Stromal cell of bone marrow (primary cell): Measurements from ENCODE around the gene CCDC137.
A peak's percentile ranks its signal among the peaks of the same experiment; 100 is the strongest.
"Not testable (repeated sequence)": the region's sequence is repeated elsewhere in the genome, so short reads cannot be mapped to it uniquely, and the experiment has no call there.

ENCODE experiments used
- DNase-seq: peaks from one replicate; pipeline ENCODE4 v3.0.0-alpha.2; 2012; ENCODE audit warnings: low read depth

CCDC137 gene

DNA sequence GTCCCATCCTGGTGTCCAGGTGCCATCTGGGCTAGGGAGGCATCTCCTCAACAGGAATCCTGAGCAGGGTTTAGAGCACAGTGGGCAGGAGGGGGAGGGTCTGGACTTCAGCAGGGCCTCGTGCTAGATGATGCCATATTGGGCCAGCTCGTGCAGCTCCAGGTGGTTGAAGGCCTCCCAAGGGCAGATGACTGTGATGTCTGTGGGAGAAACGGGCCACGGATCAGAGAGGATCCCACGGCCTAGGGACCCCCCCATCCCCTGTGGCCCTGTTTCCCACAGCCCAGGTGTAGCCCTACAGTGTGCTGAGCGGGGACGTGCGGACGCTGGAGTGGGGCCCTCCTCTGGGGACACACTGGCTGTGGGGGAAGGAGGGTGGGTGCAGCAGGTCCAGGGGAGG is 15.6 kb upstream of the CCDC137 start:
- DNase-seq = no peak

DNA sequence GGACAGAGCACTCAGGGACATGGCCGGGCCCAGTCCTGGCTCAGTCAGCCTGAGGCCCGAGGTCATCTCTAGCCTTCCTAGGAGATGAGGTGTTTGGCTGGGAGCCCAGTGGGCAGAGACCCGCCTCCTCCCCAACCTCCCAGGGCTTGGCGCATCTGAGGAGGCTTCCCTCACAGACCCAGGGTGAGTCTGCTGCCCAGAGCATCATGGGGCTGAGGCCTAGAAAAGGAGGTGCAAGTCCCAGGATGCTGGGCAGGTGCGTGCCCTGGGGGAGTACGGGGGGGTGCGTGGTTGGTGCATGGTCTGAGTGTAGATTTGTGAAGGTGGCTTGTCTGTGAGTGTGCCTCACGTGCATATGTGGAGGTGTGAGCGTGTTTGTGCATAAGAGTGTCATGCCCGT is 14.8 kb upstream of the CCDC137 start:
- peak; percentile 62 for DNase-seq

DNA sequence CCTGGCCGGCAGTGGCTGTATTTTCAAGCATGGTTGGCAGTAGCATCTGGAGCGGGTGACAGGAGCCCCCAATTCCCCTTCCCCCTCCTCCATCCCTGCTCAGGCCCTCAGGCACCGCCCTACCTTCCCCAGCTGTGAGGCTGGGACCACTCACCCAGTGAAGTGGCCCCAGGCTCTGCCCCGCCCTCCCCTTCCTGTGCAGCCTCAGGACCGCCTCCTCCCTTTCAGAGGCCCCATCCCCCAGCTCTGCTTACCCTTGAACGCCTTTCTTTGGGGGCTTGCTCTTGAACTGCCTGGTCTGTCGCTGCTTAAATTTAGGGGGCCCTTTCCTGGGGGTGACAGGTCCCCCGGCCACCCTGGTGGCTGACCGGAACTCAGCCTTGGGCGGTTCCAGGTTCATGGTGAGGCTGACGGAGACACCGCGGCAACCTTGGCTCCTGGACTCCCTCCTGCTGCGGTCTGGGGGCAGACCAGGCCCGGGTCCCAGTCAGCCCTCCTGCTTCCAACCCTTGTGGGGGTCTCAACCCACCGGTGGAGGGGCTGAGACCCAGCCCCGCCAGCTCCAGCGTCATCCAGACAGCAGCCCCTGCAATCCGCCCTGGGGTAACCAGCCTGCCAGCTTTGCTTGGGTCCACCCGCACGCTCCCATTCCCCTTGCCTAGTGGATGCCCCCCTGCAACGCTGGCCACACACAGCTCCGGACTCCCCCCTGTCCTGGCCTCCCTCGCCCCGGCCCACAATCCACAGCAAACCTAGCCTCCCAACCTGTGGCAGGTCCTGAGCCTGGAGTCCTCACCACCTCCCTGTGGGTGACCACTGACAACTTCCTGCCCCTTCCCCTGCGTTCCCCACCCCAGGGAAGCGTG is 13.4 kb upstream of the CCDC137 start:
- DNase-seq = no peak

DNA sequence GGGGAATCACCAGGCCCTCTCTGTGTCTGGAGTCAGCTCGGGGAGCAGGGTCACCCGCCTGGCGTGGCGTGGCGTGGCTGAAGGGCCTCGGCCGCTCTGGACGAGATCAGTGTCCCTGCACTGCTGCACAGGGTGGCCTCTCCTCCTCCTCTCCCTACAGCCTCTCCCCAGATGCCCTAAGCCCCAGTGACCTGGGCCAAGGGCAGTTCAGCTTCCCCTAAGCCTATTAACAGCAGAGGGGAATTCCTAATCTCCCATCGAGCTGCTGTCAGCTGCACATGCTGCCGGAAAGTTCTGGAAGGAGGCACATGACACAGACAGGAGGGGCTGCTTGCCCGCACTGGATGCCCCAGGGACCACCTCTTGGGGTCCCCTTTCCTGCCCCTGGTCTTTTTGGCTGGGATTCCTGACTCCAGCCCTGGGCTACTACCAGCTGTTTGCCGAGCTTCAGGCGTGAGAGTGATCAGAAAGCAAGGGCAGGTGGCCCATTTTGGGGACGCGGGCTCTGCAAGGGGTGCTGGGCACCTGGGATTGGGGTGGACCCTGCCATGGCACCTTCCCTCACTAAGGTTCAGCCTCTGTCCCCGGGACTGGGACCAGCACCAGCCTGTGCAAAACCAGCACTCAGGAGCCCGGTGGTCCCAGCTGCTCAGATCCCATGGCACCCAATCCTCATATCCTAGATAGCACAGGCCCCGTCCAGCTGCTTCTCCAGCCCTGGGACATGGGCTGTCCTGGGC is 11.0 kb upstream of the CCDC137 start:
- DNase-seq = no peak

DNA sequence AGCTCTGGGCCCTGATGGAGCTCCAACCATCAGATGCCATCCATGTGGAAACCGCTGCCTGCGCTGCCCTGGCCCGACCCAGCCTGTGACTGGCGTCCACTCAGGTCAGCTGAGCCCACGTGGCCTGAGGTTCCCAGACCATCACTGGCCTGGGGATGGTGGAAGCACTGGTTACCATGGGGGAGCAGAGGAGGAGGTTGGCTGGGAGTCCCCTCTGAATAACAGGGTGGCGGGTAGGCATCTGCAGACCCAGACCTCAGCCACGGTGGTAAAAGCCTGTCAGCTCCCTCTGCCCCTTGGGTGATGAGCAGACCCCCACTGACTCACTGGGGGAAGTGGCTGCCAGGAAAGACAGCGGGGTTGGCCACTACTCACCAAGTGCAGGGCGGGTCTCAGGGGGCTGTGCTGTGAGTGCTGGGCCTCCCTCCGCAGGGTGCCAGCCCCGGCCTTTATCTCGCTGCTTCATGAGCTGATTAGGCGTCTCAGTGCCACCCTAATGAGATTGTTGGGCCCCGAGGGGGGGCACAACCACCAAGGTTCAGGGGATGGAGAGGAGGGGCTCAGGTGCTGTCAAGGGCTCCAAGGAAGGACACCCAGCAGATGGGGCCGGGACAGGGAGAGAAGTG is 10.3 kb upstream of the CCDC137 start, which contains the start of gene PDE6G:
TSS of gene PDE6G (minus strand) at position 425 of the 626 bp plus-strand sequence. CDS start 3,237 bp downstream, outside the sequence.
- no peak for DNase-seq

DNA sequence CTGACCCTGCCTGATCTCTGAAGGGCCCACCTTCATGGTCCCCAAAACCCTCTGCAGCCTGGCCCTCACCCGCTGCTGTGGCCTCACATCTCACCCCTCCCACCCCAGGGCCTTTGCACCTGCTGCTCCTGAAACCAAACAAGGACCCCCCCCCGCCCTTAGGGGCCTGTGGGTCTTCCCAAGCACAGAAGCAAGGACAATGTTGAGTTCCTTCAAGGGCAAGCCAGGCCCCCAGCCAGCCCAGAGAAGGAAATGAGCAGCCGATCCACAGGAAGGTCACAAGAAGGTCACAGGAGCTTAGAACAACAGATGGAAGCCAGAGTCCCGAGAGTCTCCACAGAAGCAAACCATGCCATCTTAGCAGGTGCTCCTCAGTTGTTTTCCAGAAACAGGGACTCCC is 9.7 kb upstream of the CCDC137 start:
- DNase-seq = no peak

DNA sequence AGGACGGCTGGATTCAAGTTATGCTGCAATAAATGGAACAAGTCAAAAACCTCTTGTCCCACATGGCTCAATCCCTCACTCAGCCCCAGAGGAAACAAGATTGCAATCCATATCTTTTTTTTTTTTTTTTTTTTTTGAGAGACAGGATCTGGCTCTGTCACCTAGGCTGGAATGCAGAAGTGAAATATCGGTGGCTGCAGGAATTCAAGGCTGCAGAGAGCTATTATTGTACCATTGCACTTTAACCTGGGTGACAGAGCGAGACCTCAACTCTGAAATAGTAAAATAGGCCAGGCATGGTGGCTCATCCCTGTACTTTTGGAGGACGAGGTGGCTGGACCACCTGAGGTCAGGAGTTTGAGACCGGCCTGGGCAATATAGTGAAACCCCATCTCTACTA is 7.5 kb upstream of the CCDC137 start:
- DNase-seq = no peak

DNA sequence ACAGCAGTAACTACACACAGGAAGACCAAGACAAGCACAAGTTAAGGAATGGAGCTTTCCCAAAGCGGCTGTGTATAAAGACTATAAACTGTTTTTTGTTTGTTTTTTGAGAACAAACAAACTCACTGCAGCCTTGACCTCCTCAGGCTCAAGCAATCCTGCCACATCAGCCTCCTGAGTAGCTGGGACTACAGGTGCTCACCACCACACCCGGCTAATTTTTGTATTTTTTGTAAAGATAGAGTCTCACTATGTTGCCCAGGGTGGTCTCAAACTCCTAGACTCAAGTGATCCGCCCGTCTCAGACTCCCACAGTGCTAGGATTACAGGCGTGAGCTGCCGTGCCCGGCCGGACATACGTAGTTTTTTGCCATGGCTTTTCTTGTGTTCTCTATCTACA is 6.1 kb upstream of the CCDC137 start:
- DNase-seq = no peak

DNA sequence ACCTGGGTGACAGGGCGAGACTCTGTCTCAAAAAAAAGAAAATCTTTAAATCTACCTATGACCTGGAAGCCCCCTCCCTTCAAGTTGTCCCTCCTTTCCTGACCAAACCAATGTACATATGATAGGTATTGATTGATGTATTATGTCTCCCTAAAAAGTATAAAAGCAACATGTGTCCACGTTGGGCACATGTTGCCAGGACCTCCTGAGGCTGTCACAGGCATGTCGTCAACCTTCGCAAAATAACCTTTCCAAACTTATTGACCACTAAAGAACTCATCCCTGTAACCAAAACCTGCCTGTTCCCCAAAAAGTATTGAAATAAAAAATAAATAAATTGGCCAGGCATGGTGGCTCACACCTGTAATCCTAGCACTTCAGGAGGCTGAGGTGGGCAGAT is 4.5 kb upstream of the CCDC137 start:
- no peak for DNase-seq

DNA sequence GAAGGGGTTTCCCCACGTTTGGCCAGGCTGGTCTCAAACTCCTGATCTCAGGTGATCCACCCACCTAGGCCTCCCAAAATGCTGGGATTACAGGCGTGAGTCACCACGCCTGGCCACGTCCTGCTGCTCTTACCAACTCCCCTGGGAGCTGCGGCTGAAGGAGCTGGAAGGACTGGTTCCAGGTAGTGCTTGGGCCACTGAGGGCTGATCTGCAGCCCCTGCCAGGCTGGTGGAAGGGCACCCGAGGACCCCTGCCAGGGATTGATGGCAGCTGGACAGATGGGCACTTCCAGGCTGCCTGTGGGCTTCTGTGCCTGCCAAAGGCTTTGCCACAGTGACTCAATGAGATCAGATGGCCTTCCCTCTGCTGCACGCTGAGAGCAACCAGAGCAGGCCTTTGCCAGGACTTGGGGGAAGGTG is 2.5 kb upstream of the CCDC137 start:
- no peak for DNase-seq

DNA sequence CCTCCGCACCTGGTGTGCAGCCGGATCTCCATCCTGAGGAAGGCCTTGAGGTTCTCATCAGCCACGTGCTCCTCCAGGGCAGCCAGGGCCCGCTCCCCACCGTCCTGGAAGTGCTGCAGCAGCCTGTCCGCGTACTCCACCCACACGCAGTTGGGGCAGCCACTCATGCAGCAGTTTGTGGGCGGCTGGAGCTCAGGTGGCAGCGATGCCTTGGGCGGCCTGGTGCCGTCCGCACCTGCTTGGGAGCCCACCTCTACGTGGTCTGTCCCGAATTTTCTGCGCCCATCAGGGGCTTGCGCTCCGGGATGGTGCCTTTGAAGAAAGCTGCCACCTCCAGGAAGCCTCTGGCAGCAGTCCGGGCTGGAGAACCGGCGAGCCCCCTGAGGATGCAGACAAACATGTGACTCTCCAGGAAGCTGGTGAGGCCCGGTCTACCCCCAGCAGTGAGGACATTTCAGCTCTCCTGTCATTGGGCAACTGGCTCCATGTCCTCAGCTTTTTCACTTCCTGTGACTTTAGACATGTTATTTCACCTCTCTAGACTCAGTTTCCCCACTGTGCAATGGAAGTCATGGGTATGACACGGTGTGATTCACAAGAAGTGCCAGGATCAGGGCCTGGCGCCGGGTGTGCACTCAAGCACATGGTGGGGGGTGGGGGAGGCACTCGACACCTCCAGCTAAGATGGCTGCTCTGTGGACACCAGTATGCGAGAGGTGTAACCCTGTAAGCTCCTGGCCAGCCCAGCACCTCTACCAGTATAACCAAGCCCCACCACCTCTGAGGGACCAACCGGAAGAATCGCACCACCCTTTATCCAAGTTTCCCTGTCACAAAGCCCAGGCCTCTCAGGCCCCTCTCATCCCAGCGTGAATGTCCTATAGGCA is 1.1 kb upstream of the CCDC137 start:
- DNase-seq = no peak

DNA sequence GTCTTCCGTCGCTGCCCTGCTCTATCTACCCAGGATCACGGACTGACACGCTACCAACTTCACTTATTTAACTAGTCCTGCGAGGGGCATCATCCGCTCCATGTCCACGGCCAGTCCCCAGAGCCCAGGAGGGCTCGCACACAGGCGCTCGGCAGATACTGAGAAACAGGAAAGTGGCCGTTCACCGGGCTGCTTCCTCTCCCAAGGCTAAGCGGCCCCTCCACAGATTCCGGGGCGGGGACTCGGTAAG is 520 bp upstream of the CCDC137 start:
- no peak for DNase-seq

DNA sequence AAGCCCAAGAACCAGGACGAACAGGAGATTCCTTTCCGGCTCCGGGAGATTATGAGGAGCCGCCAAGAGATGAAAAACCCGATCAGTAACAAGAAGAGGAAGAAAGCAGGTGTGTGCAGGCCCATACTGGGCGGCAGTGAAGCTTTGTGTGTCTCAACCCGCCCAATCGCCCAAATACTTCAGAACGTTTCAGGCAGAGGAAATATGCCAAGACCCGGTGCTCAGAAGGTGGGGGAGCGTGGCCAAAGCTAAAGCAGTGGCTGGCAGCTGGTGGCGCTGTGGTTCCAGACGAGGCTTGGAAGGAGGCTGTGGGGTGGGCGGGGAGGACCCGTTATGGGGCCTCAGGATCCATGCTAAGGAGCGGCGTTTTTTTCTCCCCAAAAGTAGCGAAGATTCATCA is 1.2 kb downstream of the CCDC137 start:
- DNase-seq = no peak

DNA sequence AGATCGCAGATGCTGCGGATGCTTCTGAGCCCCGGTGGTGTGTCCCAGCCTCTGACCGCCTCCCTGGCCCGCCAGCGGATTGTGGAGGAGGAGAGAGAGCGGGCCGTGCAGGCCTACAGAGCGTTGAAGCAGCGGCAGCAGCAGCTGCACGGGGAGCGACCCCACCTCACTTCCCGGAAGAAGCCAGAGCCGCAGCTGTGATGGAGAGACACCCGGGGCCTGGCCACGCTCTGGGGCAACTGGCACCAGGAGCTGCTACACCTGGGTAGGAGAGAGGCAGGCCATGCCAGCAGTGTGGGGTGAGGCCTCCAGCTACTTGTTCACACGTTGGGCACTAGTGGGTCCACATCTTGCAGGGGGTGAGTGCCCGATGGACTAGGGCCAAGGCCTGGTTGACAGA is 6.0 kb downstream of the CCDC137 start:
- no peak for DNase-seq

DNA sequence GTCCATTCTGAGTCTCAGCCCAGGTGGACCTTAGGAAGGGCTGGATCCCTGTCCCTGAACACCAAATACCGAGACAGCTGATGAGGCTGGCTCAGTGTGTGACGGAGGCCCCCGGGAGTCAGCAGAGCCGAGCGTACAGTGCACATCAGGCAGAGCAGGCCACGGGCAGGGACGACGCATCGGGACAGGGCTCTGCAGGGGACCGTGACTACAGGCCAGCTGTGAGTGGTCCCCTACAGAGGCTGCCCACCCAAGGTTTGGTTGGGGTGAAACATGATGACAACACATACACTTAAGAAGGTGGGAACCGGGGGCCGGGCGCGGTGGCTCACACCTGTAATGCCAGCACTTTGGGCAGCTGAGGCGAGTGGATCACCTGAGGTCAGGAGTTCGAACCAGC is 6.4 kb downstream of the CCDC137 start:
- no peak for DNase-seq

DNA sequence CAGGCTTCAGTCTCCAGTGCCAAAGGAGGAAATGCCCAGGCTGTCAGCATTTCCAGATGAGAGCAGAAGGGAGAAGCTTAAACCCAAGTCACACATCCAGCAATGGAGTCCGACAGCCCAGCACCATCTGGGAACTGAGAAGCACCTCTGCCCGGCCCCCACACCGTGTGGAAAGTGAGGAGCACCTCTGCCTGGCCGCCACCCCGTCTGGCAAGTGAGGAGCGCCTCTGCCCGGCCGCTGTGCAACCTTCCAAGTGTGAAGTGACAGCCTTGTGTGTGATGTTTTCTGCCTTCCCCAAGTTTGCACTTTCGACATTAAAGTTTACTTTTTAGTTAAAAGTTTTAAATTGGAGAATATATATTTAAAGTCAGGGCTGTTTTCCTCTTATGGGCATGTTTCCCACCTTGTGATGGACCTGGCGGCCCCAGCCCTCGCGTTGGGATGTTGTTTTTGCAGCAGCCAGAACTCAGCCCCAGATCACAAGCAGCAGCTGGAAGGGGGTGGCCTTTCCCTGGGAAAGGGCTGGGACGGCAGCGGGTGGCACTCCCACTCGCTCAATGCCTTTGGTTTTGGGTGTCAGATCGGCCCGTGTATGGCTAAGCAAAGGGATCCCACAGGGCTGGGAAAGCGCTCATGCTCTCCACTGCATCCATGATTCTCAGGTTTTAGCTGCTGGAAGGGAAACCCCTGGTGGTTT is 7.2 kb downstream of the CCDC137 start:
- no peak for DNase-seq

DNA sequence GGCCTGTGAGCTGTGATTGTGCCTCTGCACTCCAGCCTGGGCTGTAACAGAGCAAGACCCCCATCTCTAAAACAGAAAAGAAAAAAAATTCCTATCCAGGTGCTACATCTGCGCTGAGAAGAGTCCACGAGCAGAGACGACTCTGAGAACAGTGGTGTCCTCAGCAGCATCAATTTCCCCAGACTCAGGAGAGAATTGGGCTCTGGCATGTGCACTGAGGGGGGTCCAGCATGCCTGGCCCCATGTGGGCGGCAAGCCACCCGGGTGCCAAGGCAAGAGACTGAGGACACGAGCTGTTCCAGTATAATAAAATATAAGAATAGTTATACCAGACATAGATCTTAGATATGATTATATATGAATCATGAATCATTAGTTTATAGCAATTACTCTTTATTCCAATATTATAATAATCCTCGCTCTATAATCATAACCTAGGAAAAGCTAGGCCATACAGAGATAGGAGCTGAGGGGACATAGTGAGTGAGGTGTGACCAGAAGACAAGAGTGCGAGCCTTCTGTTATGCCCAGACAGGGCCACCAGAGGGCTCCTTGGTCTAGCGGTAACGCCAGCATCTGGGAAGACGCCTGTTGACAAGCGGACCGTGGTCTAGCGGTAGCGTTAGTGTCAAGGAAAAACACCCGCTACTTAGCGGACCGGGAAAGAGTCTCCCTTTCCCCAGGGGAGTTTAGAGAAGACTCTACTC is 9.1 kb downstream of the CCDC137 start:
- not testable (repeated sequence) for DNase-seq

DNA sequence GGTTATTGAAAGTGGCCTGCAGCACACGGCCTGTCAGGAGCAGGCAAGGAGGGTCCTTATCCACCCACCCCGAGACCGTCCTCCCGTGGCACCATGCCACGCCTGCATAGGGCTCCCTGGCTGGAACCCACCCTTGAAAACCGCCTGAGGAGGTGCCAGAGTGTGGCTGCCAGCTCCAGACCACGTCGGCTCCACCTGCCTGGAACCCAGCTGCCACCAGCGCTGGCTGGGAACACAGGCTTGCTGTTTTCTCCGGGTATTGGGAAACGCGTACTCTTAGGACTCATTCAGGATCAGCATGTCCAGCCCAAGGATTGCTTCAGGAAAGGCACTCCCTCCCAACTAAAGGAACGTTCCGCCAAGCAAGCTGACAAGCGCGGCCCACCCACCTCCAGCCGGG is 10.4 kb downstream of the CCDC137 start:
- DNase-seq = no peak

DNA sequence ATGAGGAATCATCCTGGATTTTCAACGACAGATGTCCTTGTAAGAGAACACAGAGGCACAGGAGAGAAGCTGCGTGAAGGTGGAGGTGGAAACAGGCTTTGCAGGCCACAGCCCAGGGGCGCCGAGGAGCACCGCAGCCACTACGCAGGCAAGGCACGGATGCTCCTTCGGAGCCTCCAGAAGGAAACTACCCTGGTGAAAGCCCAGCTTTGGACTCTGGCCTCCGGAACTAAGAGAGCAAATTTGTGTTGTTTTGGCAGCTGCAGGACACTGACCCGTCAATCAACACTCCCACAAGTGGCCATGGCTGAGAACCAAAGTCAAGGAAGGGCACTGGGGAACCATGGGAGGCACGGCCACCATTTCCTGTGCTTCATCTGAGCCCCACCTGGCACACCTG is 13.6 kb downstream of the CCDC137 start:
- DNase-seq = no peak

DNA sequence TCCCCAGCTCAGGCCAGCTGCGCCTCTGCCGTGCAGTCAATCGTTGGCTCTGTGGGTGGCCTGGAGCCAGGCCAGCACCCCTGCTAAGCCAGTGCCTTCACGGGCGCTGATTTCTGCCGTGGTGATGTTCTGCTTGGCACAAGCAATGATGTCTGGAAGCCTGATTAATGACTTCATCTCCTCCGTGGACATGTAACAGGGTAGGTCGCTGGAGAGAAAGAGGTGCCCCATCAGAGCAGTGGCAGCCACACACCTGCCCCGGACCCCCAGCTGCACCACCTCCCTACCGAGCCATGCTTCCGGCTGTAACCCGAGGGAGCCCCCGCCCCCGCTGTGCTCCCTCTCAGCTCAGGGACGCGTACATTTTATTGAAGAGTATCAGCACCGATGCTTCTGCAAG is 15.1 kb downstream of the CCDC137 start:
- no peak for DNase-seq
